OCI-LY7 (cell line): ENCODE data around the gene SMCP. TPM values are rescaled to one million over a fixed set of nuclear protein-coding genes. Genes with fewer than 3 reads are reported as not detected.

Experiments
- BruUV-seq: library from RNA; stranded (reverse); fragments of 400-500 nt; replicated peaks from 2 replicates; lab custom pipeline; 2021; lab: Mats Ljungman, UMichigan
- CTCF ChIA-PET: fragments of 300-600 bp; sonication (Branson Sonifier 250); formaldehyde crosslinking; loops from one replicate; lab custom pipeline; 2022; ENCODE audit warnings: antibody characterized with exemption; ENCODE audit not compliant: unreplicated experiment; lab: Charles Lee
- POLR2A ChIA-PET: fragments of 300-600 bp; sonication (Branson Sonifier 250); formaldehyde crosslinking; loops from one replicate; lab custom pipeline; 2022; ENCODE audit warnings: antibody characterized with exemption; lab: Charles Lee
- DNase-seq: peaks from one replicate; pipeline ENCODE4 v3.0.0-alpha.2; 2015; ENCODE audit warnings: low spot score
- H2AFZ ChIP-seq: fragments of 200-600 bp; sonication (generic), shearing (Covaris generic); 2 replicates; pipeline ENCODE4 v1.6.1; 2014; ENCODE audit warnings: mild to moderate bottlenecking, antibody characterized with exemption, low read length, moderate library complexity
- H3K27ac ChIP-seq: fragments of 200-600 bp; sonication (generic); 2 replicates; pipeline ENCODE4 v1.5.1; 2014; ENCODE audit warnings: mixed run types, low read depth, mild to moderate bottlenecking, moderate library complexity, low read length, inconsistent platforms; ENCODE audit not compliant: poor library complexity, severe bottlenecking
- H3K36me3 ChIP-seq: fragments of 200-600 bp; sonication (generic); 2 replicates; pipeline ENCODE4 v1.6.1; 2014; ENCODE audit warnings: mild to moderate bottlenecking, antibody characterized with exemption, low read length, moderate library complexity, mixed read lengths; ENCODE audit not compliant: insufficient read depth
- H3K4me1 ChIP-seq: fragments of 200-600 bp; sonication (generic); 2 replicates; pipeline ENCODE4 v1.5.1; 2014; ENCODE audit warnings: mild to moderate bottlenecking, low read length; ENCODE audit not compliant: insufficient read depth, poor library complexity, severe bottlenecking
- H3K4me2 ChIP-seq: fragments of 200-600 bp; sonication (generic); 2 replicates; pipeline ENCODE4 v1.6.1; 2014; ENCODE audit warnings: mild to moderate bottlenecking, low read length
- H3K4me3 ChIP-seq: fragments of 200-600 bp; sonication (generic); 2 replicates; pipeline ENCODE4 v1.5.1; 2014; ENCODE audit warnings: mild to moderate bottlenecking, low read depth, low read length; ENCODE audit not compliant: poor library complexity, severe bottlenecking
- H3K79me2 ChIP-seq: fragments of 200-600 bp; sonication (generic); 2 replicates; pipeline ENCODE4 v1.6.1; 2016; ENCODE audit warnings: low read depth, mild to moderate bottlenecking, low read length, moderate library complexity, mixed read lengths; ENCODE audit not compliant: insufficient read depth
- H3K9me2 ChIP-seq: fragments of 200-600 bp; sonication (generic); 2 replicates; pipeline ENCODE4 v1.6.1; 2016; ENCODE audit warnings: mild to moderate bottlenecking, low read length, mixed read lengths; ENCODE audit not compliant: insufficient read depth
- H3K9me3 ChIP-seq: fragments of 200-600 bp; sonication (generic); 2 replicates; pipeline ENCODE4 v1.6.1; 2014; ENCODE audit warnings: mild to moderate bottlenecking, mixed run types, low read length, mixed read lengths
- H4K20me1 ChIP-seq: fragments of 200-600 bp; sonication (generic); 2 replicates; pipeline ENCODE4 v1.6.1; 2014; ENCODE audit warnings: mild to moderate bottlenecking, antibody characterized with exemption, low read length, moderate library complexity, mixed read lengths; ENCODE audit not compliant: insufficient read depth
- CTCF ChIP-seq: fragments of 200-600 bp; sonication (generic); conservative IDR thresholded peaks from 2 replicates; pipeline ENCODE4 v1.5.1; 2014; ENCODE audit warnings: mild to moderate bottlenecking, antibody characterized with exemption, low read length, moderate library complexity, mixed read lengths
- EZH2phosphoT487 ChIP-seq: fragments of 200-600 bp; sonication (generic); IDR thresholded peaks from 2 replicates; pipeline ENCODE4 v1.6.1; 2018; ENCODE audit warnings: low read depth, borderline replicate concordance, mild to moderate bottlenecking, mixed run types, antibody characterized with exemption, low read length, moderate library complexity, mixed read lengths
- intact Hi-C: fragments of 100-400 bp; cut with micrococcal nuclease; formaldehyde crosslinking; loops from one replicate; pipeline ENCODE4 v1.10.0; 2022; ENCODE audit not compliant: unreplicated experiment
- total RNA-seq, 2 experiments: library from RNA; depleted of rRNA in 1 of 2; stranded (reverse); fragments of >200 nt in 1 of 2; shearing (Covaris generic) in 1 of 2; gene quantifications; 2 replicates each; pipeline ENCODE4 v1.2.3, GENCODE V29; 2014 to 2022

The SMCP gene
- total RNA-seq, 2 experiments from 2014 or later = not detected

GRCh38 chr1:152899883-152900282, 21.8 kb downstream of the SMCP start:
- Histone ChIP-seq H3K4me1 (no peaks in the 10 kb centered on the region), H3K4me3 (no peak overlapping the region), H3K36me3 (no peaks in the 10 kb centered on the region), H3K9me2 (no peaks in the 10 kb centered on the region), H3K27ac (no peak overlapping the region), H4K20me1 (no peaks in the 10 kb centered on the region), H3K9me3 (no peaks in the 10 kb centered on the region), H2AFZ (no peak overlapping the region), H3K79me2 (no peaks in the 10 kb centered on the region), H3K4me2 (no peak overlapping the region)
- intact Hi-C loops = no loop called here
- CTCF ChIA-PET = no interaction called here
- no TSS peak for BruUV-seq
- no peak for DNase-seq
- no peak for TF ChIP-seq CTCF
- no peak for TF ChIP-seq EZH2phosphoT487
- POLR2A ChIA-PET = no interaction called here

- DNase-seq = no peak
- CTCF ChIA-PET = no interaction called here
- Histone ChIP-seq H3K9me3 (no peaks in the 10 kb centered on the region), H3K79me2 (no peaks in the 10 kb centered on the region), H3K9me2 (no peaks in the 10 kb centered on the region), H3K4me2 (no peak overlapping the region), H3K4me1 (no peaks in the 10 kb centered on the region), H3K36me3 (no peaks in the 10 kb centered on the region), H3K4me3 (no peak overlapping the region), H3K27ac (no peak overlapping the region), H2AFZ (no peak overlapping the region), H4K20me1 (no peaks in the 10 kb centered on the region)
- POLR2A ChIA-PET = no interaction called here
- intact Hi-C loops = no loop called here
- no TSS peak for BruUV-seq
- TF ChIP-seq CTCF (no peak), EZH2phosphoT487 (no peak)
These were observed 23.5 kb downstream of the SMCP start for GRCh38 chr1:152901631-152902030.

GRCh38 chr1:152902636-152903035, 24.5 kb downstream of the SMCP start:
- Histone ChIP-seq H4K20me1 (no peaks in the 10 kb centered on the region), H2AFZ (no peak overlapping the region), H3K4me3 (no peak overlapping the region), H3K4me2 (no peak overlapping the region), H3K27ac (no peak overlapping the region), H3K4me1 (no peaks in the 10 kb centered on the region), H3K9me2 (no peaks in the 10 kb centered on the region), H3K9me3 (no peaks in the 10 kb centered on the region), H3K36me3 (no peaks in the 10 kb centered on the region), H3K79me2 (no peaks in the 10 kb centered on the region)
- TF ChIP-seq EZH2phosphoT487 (no peak), CTCF (no peak)
- intact Hi-C loops = no loop called here
- no peak for DNase-seq
- POLR2A ChIA-PET = no interaction called here
- no TSS peak for BruUV-seq
- CTCF ChIA-PET = no interaction called here
